HepG2 (cell line): ENCODE data around the gene NOTUM. TPM values are rescaled to one million over a fixed set of nuclear protein-coding genes. Genes with fewer than 3 reads are reported as not detected.

Experiments used
- FOSL2 ChIP-seq: sonication (generic); formaldehyde crosslinking; IDR thresholded peaks from 2 replicates; pipeline ENCODE4 v1.4.0; 2020; ENCODE audit warnings: missing genetic modification reagents
- LCORL ChIP-seq, 2 experiments: fragments of 450-650 bp in 1 of 2; sonication (generic) in 1 of 2; formaldehyde crosslinking in 1 of 2; IDR thresholded peaks; 2 replicates each; pipeline versions ENCODE4 v1.5.0 to v1.6.1; 2017 to 2020; ENCODE audit warnings: antibody characterized with exemption in 1 of 2, missing genetic modification reagents in 1 of 2
- NFE2L1 ChIP-seq: sonication (generic); formaldehyde crosslinking; IDR thresholded peaks from 2 replicates; pipeline ENCODE4 v1.4.0; 2020; ENCODE audit warnings: missing genetic modification reagents, mild to moderate bottlenecking, borderline replicate concordance
- PAWR ChIP-seq: sonication (generic); formaldehyde crosslinking; IDR thresholded peaks from 2 replicates; pipeline ENCODE4 v1.4.0; 2020; ENCODE audit warnings: missing genetic modification reagents, mild to moderate bottlenecking, borderline replicate concordance
- PHF20 ChIP-seq: sonication (generic); formaldehyde crosslinking; IDR thresholded peaks from 2 replicates; pipeline ENCODE4 v1.5.0; 2020; ENCODE audit warnings: mild to moderate bottlenecking, missing genetic modification reagents
- POLR2G ChIP-seq: fragments of 200-400 bp; formaldehyde crosslinking; IDR thresholded peaks from 2 replicates; pipeline ENCODE4 v1.6.1; 2018; ENCODE audit warnings: mild to moderate bottlenecking, low read depth, low read length, moderate library complexity
- RARG ChIP-seq: sonication (generic); formaldehyde crosslinking; IDR thresholded peaks from 2 replicates; pipeline ENCODE4 v1.4.0; 2020; ENCODE audit warnings: low read depth, mild to moderate bottlenecking, missing genetic modification reagents
- SOX6 ChIP-seq, 2 experiments: fragments of 450-650 bp in 1 of 2; sonication (generic) in 1 of 2; formaldehyde crosslinking in 1 of 2; IDR thresholded peaks; 2 replicates each; pipeline versions ENCODE4 v1.4.0 to v1.6.1; 2017 to 2020; ENCODE audit warnings: antibody characterized with exemption in 1 of 2, mild to moderate bottlenecking in 1 of 2, missing genetic modification reagents in 1 of 2
- ZBTB20 ChIP-seq: sonication (generic); formaldehyde crosslinking; IDR thresholded peaks from 2 replicates; pipeline ENCODE4 v1.8.1; 2023; ENCODE audit warnings: missing genetic modification reagents, low read depth, mild to moderate bottlenecking, borderline replicate concordance
- ZNF382 ChIP-seq: sonication (generic); formaldehyde crosslinking; IDR thresholded peaks from 2 replicates; pipeline ENCODE4 v1.5.0; 2020; ENCODE audit warnings: missing genetic modification reagents, mild to moderate bottlenecking, borderline replicate concordance
- ZNF546 ChIP-seq: sonication (generic); formaldehyde crosslinking; conservative IDR thresholded peaks from 2 replicates; pipeline ENCODE4 v1.8.1; 2023; ENCODE audit warnings: mild to moderate bottlenecking, missing genetic modification reagents
- polyA plus RNA-seq, 8 experiments: library from polyadenylated mRNA; depleted of rRNA in 3 of 8; stranded (reverse) in 7 of 8; unstranded in 1 of 8; fragments of >200 nt; fragmentation: Illumina TruSeq in 4 of 8; extraction: Trizol in 4 of 8; gene quantifications; 2 replicates each; pipeline versions ENCODE4 v1.2.1 to v1.2.3, GENCODE V29; 2011 to 2016; ENCODE audit warnings: low read depth in 4 of 8, missing spikeins in 1 of 8, mixed read lengths in 1 of 8; ENCODE audit not compliant: insufficient read depth in 1 of 8
- total RNA-seq, 5 experiments: library from RNA; depleted of rRNA; stranded (reverse); fragments of >200 nt; fragmentation: Illumina TruSeq; extraction: Trizol; gene quantifications; 2 replicates each; pipeline ENCODE4 v1.2.3, GENCODE V29; 2016; ENCODE audit warnings: low read depth in 1 of 5
- TF ChIP-seq, protein P1 (sequence below): sonication (generic); formaldehyde crosslinking; IDR thresholded peaks from 2 replicates; pipeline ENCODE4 v1.8.1; 2023; ENCODE audit warnings: missing genetic modification reagents, inconsistent platforms, borderline replicate concordance
- TF ChIP-seq, protein P2 (sequence below), 2 experiments: fragments of 450-650 bp in 1 of 2; sonication (generic) in 1 of 2; formaldehyde crosslinking; IDR thresholded peaks; 2 replicates each; pipeline versions ENCODE4 v1.5.0 to v1.8.0; 2020 to 2022; ENCODE audit warnings: mild to moderate bottlenecking in 1 of 2, missing genetic modification reagents in 1 of 2
- TF ChIP-seq, protein P3 (sequence below): sonication (generic); formaldehyde crosslinking; IDR thresholded peaks from 2 replicates; pipeline ENCODE4 v1.4.0; 2020; ENCODE audit warnings: missing genetic modification reagents
- TF ChIP-seq, protein P4 (sequence below): sonication (generic); formaldehyde crosslinking; IDR thresholded peaks from 2 replicates; pipeline ENCODE4 v1.5.1; 2020; ENCODE audit warnings: missing genetic modification reagents, mild to moderate bottlenecking, borderline replicate concordance
- TF ChIP-seq, protein P5 (sequence below): IDR thresholded peaks from 2 replicates; pipeline ENCODE4 v1.6.1; 2012; ENCODE audit warnings: inconsistent platforms
- TF ChIP-seq, protein P6 (sequence below): sonication (generic); formaldehyde crosslinking; IDR thresholded peaks from 2 replicates; pipeline ENCODE4 v1.9.0; 2022; ENCODE audit warnings: low read depth, missing genetic modification reagents

Gene NOTUM
- total and polyA plus RNA-seq, 2 of the 13 experiments (the other 11 are each of a cell fraction or from before 2014, with no cell fraction given): 150 to 160 TPM

DNA sequence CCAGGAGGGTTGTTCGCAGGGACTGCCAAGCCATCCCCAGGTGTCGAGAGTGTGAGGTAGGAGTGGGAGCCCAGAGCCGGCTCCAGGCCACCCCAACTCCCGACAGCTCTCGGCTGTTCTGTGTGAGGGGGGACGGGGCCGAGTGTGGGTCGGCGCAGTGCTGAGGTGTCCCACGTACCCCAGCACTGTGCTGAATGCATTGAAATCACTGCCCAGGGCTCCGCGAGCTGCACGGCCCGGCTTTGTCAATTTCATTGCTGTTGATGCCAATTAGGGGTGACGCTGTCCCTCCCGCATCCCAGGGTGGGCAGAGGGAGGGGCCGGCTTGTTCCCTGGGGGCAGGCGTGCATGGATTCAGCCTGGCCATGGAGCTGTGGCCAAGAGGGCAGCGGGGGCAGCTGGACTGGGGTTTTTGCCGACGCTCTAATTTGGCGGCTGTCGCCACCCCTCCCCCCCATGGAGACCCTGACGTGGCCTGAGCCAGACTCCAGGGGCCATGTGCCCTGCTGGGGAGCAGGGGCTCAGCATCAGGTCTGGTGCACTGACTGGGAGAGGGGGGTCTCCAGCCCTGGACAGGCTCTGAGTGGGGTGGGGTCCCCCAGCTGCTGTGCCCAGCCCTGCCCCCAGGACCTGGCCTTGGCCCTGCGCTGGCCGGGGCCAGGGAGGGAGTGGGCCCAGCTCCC is 47.4 kb upstream of the NOTUM start (continued):
- TF ChIP-seq, protein P1, sequence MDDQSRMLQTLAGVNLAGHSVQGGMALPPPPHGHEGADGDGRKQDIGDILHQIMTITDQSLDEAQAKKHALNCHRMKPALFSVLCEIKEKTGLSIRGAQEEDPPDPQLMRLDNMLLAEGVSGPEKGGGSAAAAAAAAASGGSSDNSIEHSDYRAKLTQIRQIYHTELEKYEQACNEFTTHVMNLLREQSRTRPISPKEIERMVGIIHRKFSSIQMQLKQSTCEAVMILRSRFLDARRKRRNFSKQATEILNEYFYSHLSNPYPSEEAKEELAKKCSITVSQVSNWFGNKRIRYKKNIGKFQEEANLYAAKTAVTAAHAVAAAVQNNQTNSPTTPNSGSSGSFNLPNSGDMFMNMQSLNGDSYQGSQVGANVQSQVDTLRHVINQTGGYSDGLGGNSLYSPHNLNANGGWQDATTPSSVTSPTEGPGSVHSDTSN: no peak
- TF ChIP-seq PHF20 (CRISPR knock-in tag) (no peak), ZNF546 (0 out of 2 replicates have a peak, but pooled peaks have one; percentile 45), FOSL2 (CRISPR knock-in tag) (no peak), LCORL (IDR thresholded peaks at IDR 0.05) (no peak), LCORL (CRISPR knock-in tag; IDR thresholded peaks at IDR 0.05) (no peak), RARG (no peak), NFE2L1 (CRISPR knock-in tag) (no peak), ZBTB20 (no peak), SOX6 (IDR thresholded peaks at IDR 0.05) (no peak), SOX6 (CRISPR knock-in tag; IDR thresholded peaks at IDR 0.05) (no peak), PAWR (CRISPR knock-in tag) (no peak), POLR2G (peak; percentile 45), ZNF382 (CRISPR knock-in tag) (no peak)
- TF ChIP-seq, protein P2, sequence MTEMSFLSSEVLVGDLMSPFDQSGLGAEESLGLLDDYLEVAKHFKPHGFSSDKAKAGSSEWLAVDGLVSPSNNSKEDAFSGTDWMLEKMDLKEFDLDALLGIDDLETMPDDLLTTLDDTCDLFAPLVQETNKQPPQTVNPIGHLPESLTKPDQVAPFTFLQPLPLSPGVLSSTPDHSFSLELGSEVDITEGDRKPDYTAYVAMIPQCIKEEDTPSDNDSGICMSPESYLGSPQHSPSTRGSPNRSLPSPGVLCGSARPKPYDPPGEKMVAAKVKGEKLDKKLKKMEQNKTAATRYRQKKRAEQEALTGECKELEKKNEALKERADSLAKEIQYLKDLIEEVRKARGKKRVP (CRISPR knock-in tag; IDR thresholded peaks at IDR 0.05): no peak
- TF ChIP-seq, protein P3, sequence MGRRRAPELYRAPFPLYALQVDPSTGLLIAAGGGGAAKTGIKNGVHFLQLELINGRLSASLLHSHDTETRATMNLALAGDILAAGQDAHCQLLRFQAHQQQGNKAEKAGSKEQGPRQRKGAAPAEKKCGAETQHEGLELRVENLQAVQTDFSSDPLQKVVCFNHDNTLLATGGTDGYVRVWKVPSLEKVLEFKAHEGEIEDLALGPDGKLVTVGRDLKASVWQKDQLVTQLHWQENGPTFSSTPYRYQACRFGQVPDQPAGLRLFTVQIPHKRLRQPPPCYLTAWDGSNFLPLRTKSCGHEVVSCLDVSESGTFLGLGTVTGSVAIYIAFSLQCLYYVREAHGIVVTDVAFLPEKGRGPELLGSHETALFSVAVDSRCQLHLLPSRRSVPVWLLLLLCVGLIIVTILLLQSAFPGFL (CRISPR knock-in tag): no peak
- TF ChIP-seq, protein P4, sequence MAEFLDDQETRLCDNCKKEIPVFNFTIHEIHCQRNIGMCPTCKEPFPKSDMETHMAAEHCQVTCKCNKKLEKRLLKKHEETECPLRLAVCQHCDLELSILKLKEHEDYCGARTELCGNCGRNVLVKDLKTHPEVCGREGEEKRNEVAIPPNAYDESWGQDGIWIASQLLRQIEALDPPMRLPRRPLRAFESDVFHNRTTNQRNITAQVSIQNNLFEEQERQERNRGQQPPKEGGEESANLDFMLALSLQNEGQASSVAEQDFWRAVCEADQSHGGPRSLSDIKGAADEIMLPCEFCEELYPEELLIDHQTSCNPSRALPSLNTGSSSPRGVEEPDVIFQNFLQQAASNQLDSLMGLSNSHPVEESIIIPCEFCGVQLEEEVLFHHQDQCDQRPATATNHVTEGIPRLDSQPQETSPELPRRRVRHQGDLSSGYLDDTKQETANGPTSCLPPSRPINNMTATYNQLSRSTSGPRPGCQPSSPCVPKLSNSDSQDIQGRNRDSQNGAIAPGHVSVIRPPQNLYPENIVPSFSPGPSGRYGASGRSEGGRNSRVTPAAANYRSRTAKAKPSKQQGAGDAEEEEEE (CRISPR knock-in tag): no peak
- TF ChIP-seq, protein P5, sequence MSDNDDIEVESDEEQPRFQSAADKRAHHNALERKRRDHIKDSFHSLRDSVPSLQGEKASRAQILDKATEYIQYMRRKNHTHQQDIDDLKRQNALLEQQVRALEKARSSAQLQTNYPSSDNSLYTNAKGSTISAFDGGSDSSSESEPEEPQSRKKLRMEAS: peak; percentile 5; the same call in 1 of the 2 replicates
- TF ChIP-seq, protein P6, sequence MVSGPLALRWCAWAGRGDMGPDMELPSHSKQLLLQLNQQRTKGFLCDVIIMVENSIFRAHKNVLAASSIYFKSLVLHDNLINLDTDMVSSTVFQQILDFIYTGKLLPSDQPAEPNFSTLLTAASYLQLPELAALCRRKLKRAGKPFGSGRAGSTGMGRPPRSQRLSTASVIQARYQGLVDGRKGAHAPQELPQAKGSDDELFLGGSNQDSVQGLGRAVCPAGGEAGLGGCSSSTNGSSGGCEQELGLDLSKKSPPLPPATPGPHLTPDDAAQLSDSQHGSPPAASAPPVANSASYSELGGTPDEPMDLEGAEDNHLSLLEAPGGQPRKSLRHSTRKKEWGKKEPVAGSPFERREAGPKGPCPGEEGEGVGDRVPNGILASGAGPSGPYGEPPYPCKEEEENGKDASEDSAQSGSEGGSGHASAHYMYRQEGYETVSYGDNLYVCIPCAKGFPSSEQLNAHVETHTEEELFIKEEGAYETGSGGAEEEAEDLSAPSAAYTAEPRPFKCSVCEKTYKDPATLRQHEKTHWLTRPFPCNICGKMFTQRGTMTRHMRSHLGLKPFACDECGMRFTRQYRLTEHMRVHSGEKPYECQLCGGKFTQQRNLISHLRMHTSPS (CRISPR knock-in tag): no peak
